HL-60/S4 (cell line): ENCODE measurements around the gene FERMT1.
"Not testable (repeated sequence)": the region's sequence is repeated elsewhere in the genome, so short reads cannot be mapped to it uniquely, and the experiment has no call there.

Experiments used
- in situ Hi-C: fragments of 300-500 bp; cut with MboI; formaldehyde crosslinking; loops from 2 replicates; pipeline ENCODE4 v1.14.3; 2022; ENCODE audit warnings: low sequenced_read_pairs

The FERMT1 gene

DNA sequence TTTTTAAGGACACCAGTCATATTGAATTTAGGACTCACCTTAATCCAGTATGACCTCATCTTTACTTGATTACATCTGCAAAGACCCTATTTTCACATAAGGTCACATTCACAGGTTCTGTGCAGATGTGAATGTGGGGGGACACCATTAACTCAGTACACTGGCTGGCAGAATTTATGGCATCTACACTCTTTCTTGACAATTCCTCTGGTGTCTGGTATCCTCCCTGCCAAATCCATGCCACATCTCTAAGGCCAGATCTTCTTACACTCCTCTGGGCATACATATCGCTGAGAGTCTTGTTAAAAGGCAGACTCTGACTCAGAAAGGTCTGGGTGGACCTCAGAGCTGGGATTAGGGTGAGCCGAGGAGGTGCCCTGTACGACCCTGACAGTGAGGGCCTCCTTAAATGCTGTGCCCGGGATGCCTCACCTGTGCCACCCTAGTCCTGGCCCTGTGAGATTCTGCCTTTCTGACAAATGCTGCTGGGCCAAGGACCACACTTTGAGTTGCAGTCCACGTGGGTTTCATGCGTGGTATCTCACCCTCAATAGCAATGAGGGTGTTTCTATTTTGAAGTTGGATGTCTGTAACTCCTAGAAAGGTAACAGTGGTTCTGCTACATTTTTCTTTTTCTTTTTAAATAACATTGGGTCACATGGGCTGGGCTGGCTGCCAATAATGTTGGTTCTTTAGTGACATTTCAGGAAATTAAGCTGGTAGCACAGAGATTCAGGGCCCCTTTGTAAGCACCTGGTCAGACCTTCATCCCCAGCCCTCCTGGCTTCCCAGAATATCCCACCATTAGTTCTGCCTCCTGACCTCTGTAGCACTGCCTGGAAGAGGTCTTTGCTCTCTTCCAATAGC lies 51.8 kb downstream of the FERMT1 start:
- in situ Hi-C loops = loop anchor here (5.0 kb wide), 1 partner anchor 539 kb away; no protein-coding TSS in a partner anchor

DNA sequence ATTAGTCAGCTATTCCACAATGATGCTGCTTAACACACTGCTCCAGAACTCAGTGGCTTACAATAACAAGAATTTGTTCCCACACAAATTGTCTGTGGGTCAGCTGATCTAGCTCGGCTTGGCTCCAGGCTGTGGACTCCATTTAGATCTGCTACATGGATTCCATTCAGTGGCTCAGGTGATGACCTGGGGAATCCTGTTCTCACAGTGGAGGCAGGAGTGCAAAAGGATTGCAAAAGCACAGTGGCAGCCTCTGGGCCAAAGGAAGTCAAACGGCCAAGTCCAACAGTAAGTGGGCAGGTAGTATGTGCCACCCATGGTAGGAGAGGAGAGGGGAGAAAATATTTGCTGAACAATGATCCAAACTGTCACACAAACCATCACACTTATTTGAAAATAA lies 53.2 kb downstream of the FERMT1 start:
- in situ Hi-C loops = loop anchor here (5.0 kb wide), 1 partner anchor 537 kb away; no protein-coding TSS in a partner anchor

DNA sequence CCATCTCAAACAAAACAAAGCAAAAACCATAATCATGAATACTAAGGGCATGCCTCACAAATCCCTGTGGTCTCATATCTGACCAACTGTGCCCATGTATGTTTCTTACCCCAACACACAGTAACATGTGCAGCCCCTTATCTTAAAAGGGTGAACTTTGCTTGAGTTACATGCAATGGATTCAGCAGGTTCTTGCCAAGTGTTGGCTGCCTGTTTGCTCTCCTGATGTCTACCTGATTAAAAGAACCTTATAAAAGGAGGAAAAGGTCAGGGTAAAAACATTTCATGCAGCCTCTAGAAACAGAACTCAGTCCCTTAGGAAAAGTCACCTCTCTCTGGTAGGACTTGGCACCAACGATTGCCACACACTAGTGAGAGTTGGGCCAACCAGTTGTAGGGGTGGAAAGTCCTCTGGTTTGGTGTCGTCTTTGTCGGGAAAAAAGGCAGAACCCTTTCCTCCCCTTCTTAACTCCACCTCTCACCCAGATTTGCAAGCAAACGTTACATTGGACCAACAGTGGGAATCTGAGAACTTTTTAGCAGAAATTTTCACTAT lies 55.0 kb downstream of the FERMT1 start:
- in situ Hi-C loops = no loop called here

DNA sequence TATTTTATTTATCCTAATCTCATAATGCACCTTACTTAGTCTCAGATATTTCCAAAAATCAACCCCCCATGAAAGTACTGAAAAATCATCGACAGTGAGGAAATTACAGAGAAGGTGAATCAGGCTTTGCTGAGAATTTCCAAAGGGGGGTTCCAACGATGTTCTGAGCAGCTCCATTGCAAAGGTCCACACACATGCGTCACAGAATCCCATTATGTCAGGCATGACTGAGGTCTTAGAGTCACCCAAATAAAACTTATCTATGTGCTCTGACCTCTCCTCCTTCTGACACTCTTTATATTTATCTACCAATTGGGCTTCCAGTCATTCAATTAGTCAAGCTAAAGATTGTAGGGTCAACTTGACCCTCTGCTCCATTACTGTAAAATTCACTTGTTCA lies 56.2 kb downstream of the FERMT1 start:
- in situ Hi-C loops = no loop called here

DNA sequence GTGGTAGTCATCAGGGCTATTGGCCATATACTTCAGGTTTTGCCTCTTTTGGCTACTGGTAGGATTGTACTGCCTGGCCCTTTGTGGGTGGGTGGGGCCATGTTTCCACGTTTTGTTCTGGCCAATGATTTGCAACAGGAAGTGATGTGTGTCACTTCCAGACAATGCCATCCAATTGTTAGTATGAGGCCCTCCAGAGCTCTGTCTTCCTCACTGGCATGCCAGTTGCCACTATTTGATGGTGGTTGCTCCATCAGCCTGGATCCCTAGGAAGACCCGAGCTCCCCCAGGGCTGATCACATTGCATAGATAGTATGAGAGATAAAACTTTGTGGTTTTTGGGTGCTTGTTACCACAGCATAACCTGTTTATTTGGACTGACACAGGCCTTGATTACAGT lies 61.3 kb downstream of the FERMT1 start:
- in situ Hi-C loops = no loop called here

DNA sequence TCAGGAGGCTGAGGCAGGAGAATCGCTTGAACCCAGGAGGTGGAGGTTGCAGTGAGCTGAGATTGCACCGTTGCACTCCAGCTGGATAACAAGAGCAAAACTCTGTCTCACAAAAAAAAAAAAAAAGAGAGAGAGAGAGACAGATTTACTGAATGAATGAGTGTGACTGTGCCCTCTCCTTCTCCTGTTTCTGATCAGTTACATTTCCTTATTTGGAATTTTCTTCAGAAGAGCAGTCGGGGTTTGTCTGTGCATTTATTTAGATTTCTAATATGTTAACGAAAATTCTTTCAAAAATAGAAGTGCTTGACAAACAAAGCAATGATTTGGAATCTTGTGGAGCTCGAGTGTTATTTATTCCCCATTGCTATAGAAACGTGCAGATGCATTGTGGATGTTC lies 62.6 kb downstream of the FERMT1 start:
- in situ Hi-C loops = no loop called here

DNA sequence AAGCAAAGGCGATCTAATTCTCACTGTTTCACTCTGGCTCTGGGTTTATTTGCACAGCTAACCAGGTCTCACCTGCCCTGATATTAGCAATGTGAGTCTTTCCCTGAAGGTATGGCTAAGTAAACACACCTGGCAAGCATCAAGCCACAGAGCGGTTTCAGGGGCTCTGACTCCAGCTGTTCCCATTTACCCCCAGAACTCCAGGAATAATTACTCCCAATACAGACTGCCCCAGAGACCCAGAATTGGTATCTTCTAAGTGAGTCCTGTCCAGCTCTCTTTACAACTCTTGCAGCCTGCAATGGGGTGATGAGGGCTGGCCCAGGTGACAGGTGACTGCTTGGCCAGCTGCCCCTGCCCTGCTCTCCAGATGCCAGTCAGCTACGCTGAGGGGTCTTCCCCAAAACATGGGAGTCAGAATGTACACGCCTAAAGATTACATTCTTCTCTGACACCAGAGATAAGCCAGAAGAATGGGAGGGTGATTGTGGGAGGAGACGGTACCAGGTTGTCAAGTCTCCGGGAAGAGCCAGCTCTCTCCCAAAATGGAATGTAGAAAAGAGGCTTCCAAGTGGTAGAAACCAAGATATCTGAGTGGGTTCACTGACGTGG lies 64.0 kb downstream of the FERMT1 start:
- in situ Hi-C loops = no loop called here

DNA sequence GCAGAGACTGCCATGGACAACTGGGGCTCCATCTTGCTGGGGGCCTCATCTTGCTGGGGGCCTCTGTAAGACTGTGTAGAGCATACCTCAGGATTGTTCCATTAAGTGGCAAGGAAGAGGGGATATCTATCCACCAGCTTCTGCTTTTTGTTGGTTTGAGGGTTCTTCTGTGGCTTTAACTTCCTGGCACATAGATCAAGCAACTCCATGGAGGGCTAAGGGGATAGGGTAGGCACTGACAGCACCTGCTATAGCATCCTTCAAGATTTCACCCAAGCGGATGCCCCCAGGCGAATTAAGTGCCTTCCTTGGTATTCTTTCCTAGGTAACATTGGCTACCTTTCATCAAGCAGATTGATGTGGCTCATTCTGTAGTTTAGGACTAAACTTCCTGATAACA lies 65.1 kb downstream of the FERMT1 start:
- in situ Hi-C loops = no loop called here

DNA sequence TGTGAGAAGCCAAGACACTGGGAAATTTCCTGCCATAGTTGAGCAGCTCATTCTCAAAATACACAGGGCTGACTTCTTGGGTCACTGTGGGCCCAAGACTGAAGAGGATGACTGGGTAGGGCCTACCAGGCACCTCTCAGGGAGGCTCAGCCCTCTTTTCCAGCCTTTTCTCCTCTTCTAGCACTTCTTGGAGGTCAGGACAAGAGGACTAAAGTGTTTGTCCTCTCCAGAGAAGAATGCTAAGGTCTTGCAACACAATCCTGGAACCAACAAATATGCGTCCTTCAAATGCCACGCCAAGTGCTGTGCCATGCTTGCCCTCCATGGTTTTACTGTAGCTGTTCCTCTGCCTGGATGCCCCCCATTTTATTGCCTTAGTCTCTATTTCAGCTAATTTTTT lies 65.7 kb downstream of the FERMT1 start:
- in situ Hi-C loops = no loop called here

DNA sequence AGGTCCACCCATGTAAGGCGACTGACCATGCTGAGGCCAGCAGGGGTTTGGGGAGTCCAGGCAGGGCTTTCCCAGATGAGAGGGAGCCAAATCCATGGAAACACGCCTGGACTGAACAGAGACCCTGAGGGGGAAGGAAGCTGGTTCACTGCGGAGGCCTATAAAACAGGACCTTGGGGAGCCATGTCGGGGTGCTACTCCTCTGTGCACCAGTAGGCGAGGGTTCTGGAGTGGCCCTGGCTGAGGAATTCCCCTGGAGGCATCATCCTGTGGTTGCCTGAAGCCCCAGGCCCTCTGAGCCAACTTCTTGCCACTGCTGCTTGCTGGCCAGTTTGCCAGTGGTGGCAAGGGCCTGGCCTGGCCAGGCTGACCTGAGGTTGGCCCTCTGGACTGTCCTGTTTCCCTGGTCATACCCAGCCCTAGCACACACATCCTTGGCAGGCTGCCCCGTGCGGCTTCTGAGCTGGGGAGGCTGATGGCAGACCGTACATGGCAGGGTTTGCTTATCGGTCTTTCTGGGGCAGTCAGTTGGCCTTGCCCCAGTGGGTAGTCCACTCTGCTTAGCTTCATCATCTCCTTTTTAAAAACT lies 66.8 kb downstream of the FERMT1 start:
- in situ Hi-C loops = no loop called here

DNA sequence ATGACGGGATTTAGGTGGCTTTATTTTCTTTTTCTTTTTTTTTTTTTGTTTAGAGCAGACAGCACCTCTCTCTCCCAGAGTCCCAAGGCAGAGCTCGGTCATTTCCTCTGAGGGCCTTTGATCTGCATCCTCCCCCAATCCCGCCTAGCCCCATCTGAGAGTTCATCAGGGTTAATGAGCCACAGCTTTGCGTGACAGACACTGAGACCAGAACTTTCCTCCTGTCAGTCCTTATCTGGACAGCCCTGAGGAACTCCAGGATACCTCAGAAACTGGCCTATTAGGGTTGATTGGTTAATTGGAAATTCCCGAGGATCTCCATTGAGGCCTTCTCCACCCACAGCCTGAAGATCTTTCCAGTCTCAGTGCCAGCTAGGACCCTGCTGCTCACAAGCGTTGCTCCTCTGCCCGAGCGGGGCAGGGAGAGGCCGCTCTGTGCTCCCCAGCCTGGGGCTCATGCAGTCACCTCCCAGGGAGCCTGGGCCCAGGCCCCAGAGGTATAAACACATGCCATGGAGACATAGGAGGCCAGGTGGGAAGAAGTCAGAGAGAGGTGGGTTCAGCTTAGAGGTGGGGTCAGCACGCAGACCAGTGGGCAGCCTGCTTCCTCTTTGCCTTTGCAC lies 67.6 kb downstream of the FERMT1 start:
- in situ Hi-C loops = no loop called here

DNA sequence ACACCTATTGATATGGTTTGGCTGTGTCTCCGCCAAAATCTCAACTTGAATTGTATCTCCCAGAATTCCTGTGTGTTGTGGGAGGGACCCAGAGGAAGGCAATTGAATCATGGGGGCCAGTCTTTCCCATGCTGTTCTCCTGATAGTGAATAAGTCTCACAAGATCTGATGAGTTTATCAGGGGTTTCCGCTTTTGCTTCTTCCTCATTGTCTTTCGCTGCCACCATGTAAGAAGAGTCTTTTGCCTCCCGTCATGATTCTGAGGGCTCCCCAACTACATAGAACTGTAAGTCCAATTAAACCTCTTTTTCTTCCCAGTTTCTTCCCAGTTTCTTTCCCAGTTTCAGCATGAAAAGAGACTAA lies 68.2 kb downstream of the FERMT1 start:
- in situ Hi-C loops = not testable (repeated sequence)

DNA sequence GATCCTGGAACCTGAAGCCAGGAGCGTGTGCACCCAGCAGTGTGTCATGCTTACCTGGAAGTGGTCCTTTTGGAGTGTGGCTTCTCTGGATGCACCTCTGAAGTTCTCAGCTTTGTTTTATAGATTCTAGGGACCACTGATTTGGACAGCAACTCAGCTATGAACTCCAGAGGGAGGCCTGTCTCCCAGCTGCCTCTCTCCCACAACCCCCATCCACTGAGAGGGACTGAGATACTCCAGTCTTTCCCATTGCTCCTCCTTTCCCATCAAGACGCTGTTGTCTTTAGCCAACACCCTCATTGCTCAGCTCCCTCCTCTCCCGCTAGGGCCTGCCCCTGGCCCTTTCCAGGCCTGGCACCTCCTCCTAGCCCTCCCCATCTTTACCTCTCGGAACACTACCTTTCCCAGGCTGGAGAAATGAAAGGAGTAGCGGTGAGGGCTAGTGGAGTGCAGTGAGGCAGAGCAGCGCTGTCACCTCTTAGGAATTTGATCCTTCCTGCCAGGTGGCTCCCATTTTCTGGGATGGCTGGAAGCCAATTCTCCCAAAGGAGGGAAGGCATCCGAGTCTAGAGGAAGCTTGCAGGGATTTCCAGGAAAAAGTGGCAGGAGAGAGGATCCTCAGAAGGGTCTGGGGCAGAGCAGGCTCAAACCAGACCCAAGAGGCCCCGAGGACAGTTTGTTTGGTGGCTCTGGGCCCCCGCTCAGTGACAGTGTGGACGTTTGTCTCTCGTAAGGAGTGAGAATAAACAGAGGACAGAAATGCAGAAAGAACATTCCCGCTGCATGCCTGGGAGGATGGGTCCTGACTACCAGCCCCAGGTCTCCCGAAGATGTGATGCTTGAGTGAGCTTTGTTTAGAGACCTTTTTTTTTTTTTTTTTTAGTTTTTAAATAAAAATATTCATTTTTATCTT lies 68.8 kb downstream of the FERMT1 start, which contains the start of gene LRRN4:
LRRN4 (minus strand) TSS at position 285 of the 913 bp plus-strand sequence. CDS start 1,261 bp downstream, outside the sequence.
- in situ Hi-C loops = no loop called here

DNA sequence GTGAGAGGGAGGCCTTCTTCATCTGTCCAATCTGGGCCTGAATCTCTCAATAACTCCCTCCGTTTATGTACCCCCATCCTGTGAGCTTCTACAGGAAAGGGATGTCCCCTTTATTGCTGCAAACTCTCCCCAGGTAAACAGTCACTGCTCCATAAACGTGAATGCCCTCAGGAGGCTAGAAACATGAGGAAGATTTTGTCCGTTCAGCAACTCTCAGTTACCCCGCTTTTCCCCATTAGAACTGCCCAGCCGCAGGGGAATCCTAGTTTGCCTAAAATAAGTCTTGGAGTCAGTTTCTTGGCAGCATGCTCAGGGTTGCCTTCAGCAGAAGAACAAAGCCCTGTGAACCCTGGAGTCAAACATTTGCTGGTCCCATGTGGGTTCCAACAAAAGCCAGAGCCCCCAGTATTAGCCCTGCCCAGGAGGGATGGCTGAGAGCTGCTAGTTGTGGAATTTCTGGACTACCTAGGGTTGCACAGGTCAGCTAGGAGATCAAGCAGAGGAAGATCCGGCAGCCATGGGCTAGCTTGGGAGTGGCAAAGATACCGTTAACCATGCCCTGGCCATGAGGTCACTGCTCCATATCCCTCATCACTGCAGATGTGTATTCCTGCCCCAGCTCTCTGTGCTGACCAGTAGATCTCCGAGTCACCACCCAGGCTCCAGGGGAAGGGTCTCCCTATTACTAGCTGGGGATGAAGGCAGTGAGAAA lies 69.6 kb downstream of the FERMT1 start:
- in situ Hi-C loops = no loop called here

DNA sequence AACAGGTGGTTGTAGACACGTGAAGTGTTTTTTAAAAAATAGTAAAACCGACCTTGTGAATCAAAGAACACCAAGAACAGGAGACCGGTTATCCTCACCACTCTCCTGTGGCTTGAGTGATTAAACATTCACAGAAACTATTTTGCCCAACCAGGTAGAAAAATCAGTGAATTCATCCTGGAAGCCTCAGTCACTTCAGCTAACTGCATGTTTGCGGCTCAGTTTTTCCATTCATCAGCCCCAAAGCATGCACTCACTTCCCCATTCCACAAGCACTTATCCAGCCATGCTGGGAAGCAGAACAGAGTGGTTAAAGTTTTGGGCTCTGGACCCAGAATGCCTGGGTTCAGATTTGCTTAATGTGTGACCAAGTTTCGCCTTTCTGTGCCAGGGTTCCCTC lies 71.3 kb downstream of the FERMT1 start:
- in situ Hi-C loops = no loop called here

DNA sequence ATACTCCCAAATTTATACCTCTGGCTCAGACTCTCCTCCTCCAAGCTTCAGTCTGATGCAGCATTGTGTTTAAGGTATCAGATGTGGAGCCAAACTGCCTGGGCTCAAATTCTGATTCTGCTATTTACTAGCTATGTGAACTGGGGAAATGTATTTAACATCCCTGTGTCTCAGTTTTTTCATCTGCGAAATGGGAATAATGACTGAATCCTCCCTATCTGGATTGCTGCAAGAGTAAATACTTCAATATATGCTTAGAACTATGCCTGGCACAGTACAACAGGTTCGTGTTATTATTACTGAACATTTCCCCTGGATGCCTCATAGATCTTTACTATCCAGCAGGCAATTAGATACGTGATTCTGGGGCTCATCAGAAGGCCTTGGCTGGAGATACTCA lies 74.4 kb downstream of the FERMT1 start:
- in situ Hi-C loops = no loop called here

DNA sequence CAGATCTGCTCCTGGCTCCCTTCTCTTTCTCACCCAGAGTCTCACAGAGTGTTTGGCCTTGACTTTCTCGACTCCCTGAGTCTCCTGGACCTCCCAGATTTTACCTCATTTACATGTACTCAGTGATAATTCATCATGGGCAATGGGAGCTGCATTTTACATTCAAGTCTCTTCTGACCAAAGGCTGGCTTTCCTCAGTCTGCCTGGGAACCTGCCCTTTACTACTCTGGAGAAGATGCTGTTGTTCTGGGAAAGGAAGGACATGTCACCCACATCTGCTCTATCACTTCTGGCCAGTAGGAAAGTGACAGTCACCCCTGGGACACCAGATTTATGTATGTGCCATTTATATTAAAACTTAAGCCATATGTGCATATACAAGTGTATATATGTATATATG lies 76.4 kb downstream of the FERMT1 start:
- in situ Hi-C loops = no loop called here

DNA sequence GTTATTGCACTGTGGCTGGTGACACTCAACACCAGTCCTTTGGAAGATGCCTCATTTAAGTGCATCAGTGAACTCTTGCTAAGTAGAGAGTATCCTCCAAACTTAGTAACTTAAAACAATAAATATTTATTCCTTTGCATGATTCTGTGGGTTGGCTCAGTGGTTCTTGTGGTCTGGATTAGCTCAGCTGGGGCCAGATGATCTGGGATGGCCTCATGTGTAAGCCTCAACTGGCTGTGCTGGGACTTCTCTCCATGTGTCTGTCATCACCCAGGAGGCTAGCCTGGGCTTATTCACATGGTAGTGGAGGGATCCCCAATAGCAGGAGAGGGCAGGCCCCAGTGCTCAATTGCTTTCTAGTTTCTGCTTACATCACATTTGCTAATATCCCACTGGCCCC lies 77.3 kb downstream of the FERMT1 start:
- in situ Hi-C loops = no loop called here

DNA sequence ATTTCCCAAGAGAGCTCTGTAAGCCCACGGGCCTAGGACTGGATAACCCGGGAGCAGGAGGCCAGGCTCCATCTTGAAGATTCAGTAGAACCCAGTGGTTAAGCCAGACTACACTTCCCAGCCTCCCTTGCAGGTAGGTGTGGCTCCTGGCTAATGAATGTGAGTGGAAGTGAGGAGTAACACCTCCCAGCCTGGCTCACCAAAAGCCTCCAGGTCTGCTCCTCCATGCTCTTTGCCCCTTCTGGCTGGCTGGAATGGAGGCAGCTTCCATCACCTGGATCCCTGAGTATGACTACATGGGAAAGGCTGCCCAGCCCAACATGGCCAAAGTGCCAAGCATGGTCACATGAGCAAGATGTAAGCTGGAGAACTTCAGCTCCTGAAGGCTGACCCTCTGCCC lies 78.7 kb downstream of the FERMT1 start:
- in situ Hi-C loops = no loop called here
